K562 (cell line): ENCODE measurements around the gene AMPD3. TPM values are rescaled to one million over a fixed set of nuclear protein-coding genes. Genes with fewer than 3 reads are reported as not detected.

ENCODE experiments used
- CREBBP ChIP-seq: IDR thresholded peaks from one replicate; pipeline ENCODE4 v1.6.1; 2012; ENCODE audit warnings: low read depth, mild to moderate bottlenecking, control low read depth, inconsistent platforms, low read length
- FOSL1 ChIP-seq: fragments of 200-800 bp; sonication (Bioruptor generic); conservative IDR thresholded peaks from 2 replicates; pipeline ENCODE4 v1.6.1; 2016; ENCODE audit warnings: missing genetic modification characterization, missing compliant biosample characterization
- FOXJ3 ChIP-seq: sonication (generic); formaldehyde crosslinking; IDR thresholded peaks from 2 replicates; pipeline ENCODE4 v1.4.0; 2020; ENCODE audit warnings: mild to moderate bottlenecking, missing genetic modification reagents
- KLF16 ChIP-seq: IDR thresholded peaks from 2 replicates; pipeline ENCODE4 v1.6.1; 2016; ENCODE audit warnings: antibody characterized with exemption
- MTA2 ChIP-seq: fragments of 450-650 bp; IDR thresholded peaks from 2 replicates; pipeline ENCODE4 v1.6.1; 2016; ENCODE audit warnings: low read depth
- RFX5 ChIP-seq: IDR thresholded peaks from 2 replicates; pipeline ENCODE4 v1.6.1; 2011; ENCODE audit warnings: low read depth, mild to moderate bottlenecking, improper control_type of control experiment, low read length
- SAFB ChIP-seq: fragments of 200-400 bp; formaldehyde crosslinking; IDR thresholded peaks from 2 replicates; pipeline ENCODE4 v1.6.1; 2017; ENCODE audit warnings: low read depth, low read length, borderline replicate concordance
- TCF3 ChIP-seq: sonication (generic); formaldehyde crosslinking; IDR thresholded peaks from 2 replicates; pipeline ENCODE4 v1.4.0; 2020; ENCODE audit warnings: mild to moderate bottlenecking, missing genetic modification reagents
- TEAD2 ChIP-seq: fragments of 450-650 bp; IDR thresholded peaks from 2 replicates; pipeline ENCODE4 v1.6.1; 2016; ENCODE audit warnings: missing genetic modification characterization, control low read depth, missing compliant biosample characterization
- XRCC3 ChIP-seq: fragments of 450-650 bp; IDR thresholded peaks from 2 replicates; pipeline ENCODE4 v1.6.1; 2017; ENCODE audit warnings: mild to moderate bottlenecking, moderate library complexity
- ZBTB17 ChIP-seq: fragments of 450-650 bp; formaldehyde crosslinking; IDR thresholded peaks from 2 replicates; pipeline ENCODE4 v1.4.0; 2020; ENCODE audit warnings: mild to moderate bottlenecking
- ZNF77 ChIP-seq: fragments of 250-450 bp; sonication (Bioruptor Pico); IDR thresholded peaks from 2 replicates; pipeline ENCODE4 v1.5.0; 2020
- polyA plus RNA-seq, 8 experiments: library from polyadenylated mRNA; depleted of rRNA in 4 of 8; stranded (reverse) in 5 of 8; unstranded in 3 of 8; fragments of >200 nt; fragmentation: Nextera tagmentation in 2 of 8; fragmentation: Illumina TruSeq in 1 of 8; extraction: Ambion mirVana in 2 of 8; extraction: Trizol in 1 of 8; gene quantifications; 2 replicates each; pipeline versions ENCODE4 v1.2.1 to v1.2.3, GENCODE V29; 2011 to 2014; ENCODE audit warnings: inconsistent platforms in 1 of 8, missing spikeins in 1 of 8
- total RNA-seq, 7 experiments: library from RNA; depleted of rRNA in 6 of 7; stranded (reverse); fragments of >200 nt in 6 of 7; fragmentation: Illumina TruSeq in 2 of 7; extraction: Trizol in 2 of 7; gene quantifications; 2 replicates each; pipeline versions ENCODE4 v1.2.1 to v1.2.3, GENCODE V29; 2011 to 2021; ENCODE audit warnings: low replicate concordance in 1 of 7
- TF ChIP-seq, protein P1 (sequence below): sonication (generic); formaldehyde crosslinking; IDR thresholded peaks from 2 replicates; pipeline ENCODE4 v1.8.0; 2022; ENCODE audit warnings: mild to moderate bottlenecking, missing genetic modification reagents
- TF ChIP-seq, protein P2 (sequence below): sonication (generic); formaldehyde crosslinking; IDR thresholded peaks from 2 replicates; pipeline ENCODE4 v1.8.0; 2022; ENCODE audit warnings: missing genetic modification reagents, mild to moderate bottlenecking, moderate library complexity, borderline replicate concordance
- TF ChIP-seq, protein P3 (sequence below), 2 experiments: IDR thresholded peaks; 2 replicates each; pipeline ENCODE4 v1.6.1; 2012; ENCODE audit warnings: improper control_type of control experiment in 2 of 2, low read depth in 2 of 2, low read length in 2 of 2, borderline replicate concordance in 1 of 2
- TF ChIP-seq, protein P4 (sequence below): fragments of 250-450 bp; sonication (Bioruptor Pico); IDR thresholded peaks from 2 replicates; pipeline ENCODE4 v1.4.0; 2020; ENCODE audit warnings: mild to moderate bottlenecking, moderate library complexity
- TF ChIP-seq, protein P5 (sequence below): fragments of 250-450 bp; sonication (Bioruptor Pico); IDR thresholded peaks from 2 replicates; pipeline ENCODE4 v1.8.0; 2021; ENCODE audit warnings: mild to moderate bottlenecking, moderate library complexity
- TF ChIP-seq, protein P6 (sequence below): IDR thresholded peaks from 3 replicates; pipeline ENCODE4 v1.6.1; 2011; ENCODE audit warnings: borderline replicate concordance, mild to moderate bottlenecking; ENCODE audit not compliant: insufficient read length, insufficient read depth

The AMPD3 gene
- total and polyA plus RNA-seq, 9 of the 15 experiments (the other 6 are each of a cell fraction or from before 2014, with no cell fraction given): 4.4 to 23.6 (median 11.2) TPM

DNA sequence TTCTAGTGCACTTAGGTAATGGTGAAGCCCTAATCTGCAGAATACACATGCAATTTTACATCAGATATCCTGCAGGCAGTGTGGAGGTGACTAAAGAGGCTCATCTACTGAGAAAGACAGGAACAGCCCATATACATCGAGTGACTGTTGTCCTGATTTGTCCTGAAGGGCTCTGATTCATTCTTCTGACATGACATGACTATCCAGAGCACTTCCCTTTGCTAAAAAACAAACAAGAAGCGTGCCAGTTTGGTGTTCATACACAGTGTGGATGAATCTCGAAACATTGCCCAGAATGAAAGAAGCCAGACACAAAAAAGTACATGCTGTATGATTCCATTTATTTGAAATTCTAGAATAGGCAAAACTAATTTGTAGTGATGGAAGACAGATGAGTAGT lies 48.0 kb upstream of the AMPD3 start (continued):
- TF ChIP-seq, protein P1, sequence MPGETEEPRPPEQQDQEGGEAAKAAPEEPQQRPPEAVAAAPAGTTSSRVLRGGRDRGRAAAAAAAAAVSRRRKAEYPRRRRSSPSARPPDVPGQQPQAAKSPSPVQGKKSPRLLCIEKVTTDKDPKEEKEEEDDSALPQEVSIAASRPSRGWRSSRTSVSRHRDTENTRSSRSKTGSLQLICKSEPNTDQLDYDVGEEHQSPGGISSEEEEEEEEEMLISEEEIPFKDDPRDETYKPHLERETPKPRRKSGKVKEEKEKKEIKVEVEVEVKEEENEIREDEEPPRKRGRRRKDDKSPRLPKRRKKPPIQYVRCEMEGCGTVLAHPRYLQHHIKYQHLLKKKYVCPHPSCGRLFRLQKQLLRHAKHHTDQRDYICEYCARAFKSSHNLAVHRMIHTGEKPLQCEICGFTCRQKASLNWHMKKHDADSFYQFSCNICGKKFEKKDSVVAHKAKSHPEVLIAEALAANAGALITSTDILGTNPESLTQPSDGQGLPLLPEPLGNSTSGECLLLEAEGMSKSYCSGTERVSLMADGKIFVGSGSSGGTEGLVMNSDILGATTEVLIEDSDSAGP (CRISPR knock-in tag): no peak
- TF ChIP-seq FOXJ3 (CRISPR knock-in tag): no peak
- TF ChIP-seq ZNF77 (CRISPR knock-in tag): no peak
- TF ChIP-seq TCF3 (CRISPR knock-in tag): peak; percentile 68
- no peak for TF ChIP-seq XRCC3
- TF ChIP-seq ZBTB17 (CRISPR knock-in tag): 0 out of 2 replicates have a peak, but pooled peaks have one; percentile 24
- TF ChIP-seq, protein P2, sequence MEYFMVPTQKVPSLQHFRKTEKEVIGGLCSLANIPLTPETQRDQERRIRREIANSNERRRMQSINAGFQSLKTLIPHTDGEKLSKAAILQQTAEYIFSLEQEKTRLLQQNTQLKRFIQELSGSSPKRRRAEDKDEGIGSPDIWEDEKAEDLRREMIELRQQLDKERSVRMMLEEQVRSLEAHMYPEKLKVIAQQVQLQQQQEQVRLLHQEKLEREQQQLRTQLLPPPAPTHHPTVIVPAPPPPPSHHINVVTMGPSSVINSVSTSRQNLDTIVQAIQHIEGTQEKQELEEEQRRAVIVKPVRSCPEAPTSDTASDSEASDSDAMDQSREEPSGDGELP (CRISPR knock-in tag): no peak
- TF ChIP-seq SAFB: no peak
- TF ChIP-seq, protein P3, sequence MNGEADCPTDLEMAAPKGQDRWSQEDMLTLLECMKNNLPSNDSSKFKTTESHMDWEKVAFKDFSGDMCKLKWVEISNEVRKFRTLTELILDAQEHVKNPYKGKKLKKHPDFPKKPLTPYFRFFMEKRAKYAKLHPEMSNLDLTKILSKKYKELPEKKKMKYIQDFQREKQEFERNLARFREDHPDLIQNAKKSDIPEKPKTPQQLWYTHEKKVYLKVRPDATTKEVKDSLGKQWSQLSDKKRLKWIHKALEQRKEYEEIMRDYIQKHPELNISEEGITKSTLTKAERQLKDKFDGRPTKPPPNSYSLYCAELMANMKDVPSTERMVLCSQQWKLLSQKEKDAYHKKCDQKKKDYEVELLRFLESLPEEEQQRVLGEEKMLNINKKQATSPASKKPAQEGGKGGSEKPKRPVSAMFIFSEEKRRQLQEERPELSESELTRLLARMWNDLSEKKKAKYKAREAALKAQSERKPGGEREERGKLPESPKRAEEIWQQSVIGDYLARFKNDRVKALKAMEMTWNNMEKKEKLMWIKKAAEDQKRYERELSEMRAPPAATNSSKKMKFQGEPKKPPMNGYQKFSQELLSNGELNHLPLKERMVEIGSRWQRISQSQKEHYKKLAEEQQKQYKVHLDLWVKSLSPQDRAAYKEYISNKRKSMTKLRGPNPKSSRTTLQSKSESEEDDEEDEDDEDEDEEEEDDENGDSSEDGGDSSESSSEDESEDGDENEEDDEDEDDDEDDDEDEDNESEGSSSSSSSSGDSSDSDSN (IDR thresholded peaks at IDR 0.05; ENCODE audit: borderline replicate concordance in 1 of 2, low read depth in 2 of 2, low read length in 2 of 2): no peak
- TF ChIP-seq FOSL1 (tag): peak; percentile 82
- TF ChIP-seq MTA2: peak; percentile 40; the same call in 1 of the 2 replicates
- no peak for TF ChIP-seq TEAD2
- TF ChIP-seq, protein P4, sequence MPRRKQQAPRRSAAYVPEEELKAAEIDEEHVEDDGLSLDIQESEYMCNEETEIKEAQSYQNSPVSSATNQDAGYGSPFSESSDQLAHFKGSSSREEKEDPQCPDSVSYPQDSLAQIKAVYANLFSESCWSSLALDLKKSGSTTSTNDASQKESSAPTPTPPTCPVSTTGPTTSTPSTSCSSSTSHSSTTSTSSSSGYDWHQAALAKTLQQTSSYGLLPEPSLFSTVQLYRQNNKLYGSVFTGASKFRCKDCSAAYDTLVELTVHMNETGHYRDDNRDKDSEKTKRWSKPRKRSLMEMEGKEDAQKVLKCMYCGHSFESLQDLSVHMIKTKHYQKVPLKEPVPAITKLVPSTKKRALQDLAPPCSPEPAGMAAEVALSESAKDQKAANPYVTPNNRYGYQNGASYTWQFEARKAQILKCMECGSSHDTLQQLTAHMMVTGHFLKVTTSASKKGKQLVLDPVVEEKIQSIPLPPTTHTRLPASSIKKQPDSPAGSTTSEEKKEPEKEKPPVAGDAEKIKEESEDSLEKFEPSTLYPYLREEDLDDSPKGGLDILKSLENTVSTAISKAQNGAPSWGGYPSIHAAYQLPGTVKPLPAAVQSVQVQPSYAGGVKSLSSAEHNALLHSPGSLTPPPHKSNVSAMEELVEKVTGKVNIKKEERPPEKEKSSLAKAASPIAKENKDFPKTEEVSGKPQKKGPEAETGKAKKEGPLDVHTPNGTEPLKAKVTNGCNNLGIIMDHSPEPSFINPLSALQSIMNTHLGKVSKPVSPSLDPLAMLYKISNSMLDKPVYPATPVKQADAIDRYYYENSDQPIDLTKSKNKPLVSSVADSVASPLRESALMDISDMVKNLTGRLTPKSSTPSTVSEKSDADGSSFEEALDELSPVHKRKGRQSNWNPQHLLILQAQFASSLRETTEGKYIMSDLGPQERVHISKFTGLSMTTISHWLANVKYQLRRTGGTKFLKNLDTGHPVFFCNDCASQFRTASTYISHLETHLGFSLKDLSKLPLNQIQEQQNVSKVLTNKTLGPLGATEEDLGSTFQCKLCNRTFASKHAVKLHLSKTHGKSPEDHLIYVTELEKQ (CRISPR knock-in tag): no peak
- TF ChIP-seq KLF16: no peak
- TF ChIP-seq, protein P5, sequence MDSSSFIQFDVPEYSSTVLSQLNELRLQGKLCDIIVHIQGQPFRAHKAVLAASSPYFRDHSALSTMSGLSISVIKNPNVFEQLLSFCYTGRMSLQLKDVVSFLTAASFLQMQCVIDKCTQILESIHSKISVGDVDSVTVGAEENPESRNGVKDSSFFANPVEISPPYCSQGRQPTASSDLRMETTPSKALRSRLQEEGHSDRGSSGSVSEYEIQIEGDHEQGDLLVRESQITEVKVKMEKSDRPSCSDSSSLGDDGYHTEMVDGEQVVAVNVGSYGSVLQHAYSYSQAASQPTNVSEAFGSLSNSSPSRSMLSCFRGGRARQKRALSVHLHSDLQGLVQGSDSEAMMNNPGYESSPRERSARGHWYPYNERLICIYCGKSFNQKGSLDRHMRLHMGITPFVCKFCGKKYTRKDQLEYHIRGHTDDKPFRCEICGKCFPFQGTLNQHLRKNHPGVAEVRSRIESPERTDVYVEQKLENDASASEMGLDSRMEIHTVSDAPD (CRISPR knock-in tag): no peak
- TF ChIP-seq RFX5: no peak
- no peak for TF ChIP-seq CREBBP
- TF ChIP-seq, protein P6, sequence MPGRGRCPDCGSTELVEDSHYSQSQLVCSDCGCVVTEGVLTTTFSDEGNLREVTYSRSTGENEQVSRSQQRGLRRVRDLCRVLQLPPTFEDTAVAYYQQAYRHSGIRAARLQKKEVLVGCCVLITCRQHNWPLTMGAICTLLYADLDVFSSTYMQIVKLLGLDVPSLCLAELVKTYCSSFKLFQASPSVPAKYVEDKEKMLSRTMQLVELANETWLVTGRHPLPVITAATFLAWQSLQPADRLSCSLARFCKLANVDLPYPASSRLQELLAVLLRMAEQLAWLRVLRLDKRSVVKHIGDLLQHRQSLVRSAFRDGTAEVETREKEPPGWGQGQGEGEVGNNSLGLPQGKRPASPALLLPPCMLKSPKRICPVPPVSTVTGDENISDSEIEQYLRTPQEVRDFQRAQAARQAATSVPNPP: no peak
